K562 (cell line): ENCODE results near the gene CCDC192. TPM values are rescaled to one million over a fixed set of nuclear protein-coding genes. Genes with fewer than 3 reads are reported as not detected.

Source experiments
- CREB1 ChIP-seq, 2 experiments: sonication (generic) in 1 of 2; formaldehyde crosslinking in 1 of 2; IDR thresholded peaks; 2 replicates each; pipeline versions ENCODE4 v1.6.1 to v1.8.0; 2012 to 2022; ENCODE audit warnings: inconsistent platforms in 1 of 2, mild to moderate bottlenecking in 1 of 2, missing genetic modification reagents in 1 of 2, moderate library complexity in 1 of 2
- ESRRA ChIP-seq: fragments of 450-650 bp; IDR thresholded peaks from 2 replicates; pipeline ENCODE4 v1.6.1; 2014; ENCODE audit warnings: low read depth, mild to moderate bottlenecking, moderate library complexity, borderline replicate concordance
- FOSL1 ChIP-seq: fragments of 200-800 bp; sonication (Bioruptor generic); conservative IDR thresholded peaks from 2 replicates; pipeline ENCODE4 v1.6.1; 2016; ENCODE audit warnings: missing genetic modification characterization, missing compliant biosample characterization
- HMG20B ChIP-seq: fragments of 250-450 bp; sonication (Bioruptor Pico); IDR thresholded peaks from 2 replicates; pipeline ENCODE4 v1.5.0; 2021; ENCODE audit warnings: mild to moderate bottlenecking
- HOXB6 ChIP-seq: fragments of 250-450 bp; sonication (Bioruptor Pico); IDR thresholded peaks from 2 replicates; pipeline ENCODE4 v1.5.1; 2022; ENCODE audit warnings: mild to moderate bottlenecking, borderline replicate concordance
- ILF3 ChIP-seq: fragments of 450-650 bp; IDR thresholded peaks from 2 replicates; pipeline ENCODE4 v1.6.1; 2018; ENCODE audit warnings: antibody characterized with exemption, mild to moderate bottlenecking, moderate library complexity, borderline replicate concordance
- NFXL1 ChIP-seq: fragments of 450-650 bp; formaldehyde crosslinking; IDR thresholded peaks from 2 replicates; pipeline ENCODE4 v1.4.0; 2021; ENCODE audit warnings: mild to moderate bottlenecking
- NUFIP1 ChIP-seq: fragments of 450-650 bp; IDR thresholded peaks from 2 replicates; pipeline ENCODE4 v1.6.1; 2018; ENCODE audit not compliant: partially characterized antibody
- RAD21 ChIP-seq, 2 experiments: fragments of 250-450 bp in 1 of 2; fragments of 450-650 bp in 1 of 2; sonication (Bioruptor Pico) in 1 of 2; formaldehyde crosslinking in 1 of 2; IDR thresholded peaks in 1 of 2; conservative IDR thresholded peaks in 1 of 2; 2 replicates each; pipeline versions ENCODE4 v1.4.0 to v1.8.0; 2020 to 2022; ENCODE audit warnings: mild to moderate bottlenecking in 2 of 2, moderate library complexity in 1 of 2
- ZNF121 ChIP-seq: sonication (generic); formaldehyde crosslinking; conservative IDR thresholded peaks from 2 replicates; pipeline ENCODE4 v1.8.0; 2022; ENCODE audit warnings: missing genetic modification reagents
- ZNF212 ChIP-seq: fragments of 450-650 bp; formaldehyde crosslinking; IDR thresholded peaks from 2 replicates; pipeline ENCODE4 v1.4.0; 2020; ENCODE audit warnings: mild to moderate bottlenecking
- ZNF311 ChIP-seq: fragments of 250-450 bp; sonication (Bioruptor Pico); IDR thresholded peaks from 2 replicates; pipeline ENCODE4 v1.4.0; 2020; ENCODE audit warnings: mild to moderate bottlenecking, moderate library complexity
- ZNF551 ChIP-seq: fragments of 250-450 bp; sonication (Bioruptor Pico); IDR thresholded peaks from 2 replicates; pipeline ENCODE4 v1.5.0; 2021; ENCODE audit warnings: mild to moderate bottlenecking, moderate library complexity
- polyA plus RNA-seq, 8 experiments: library from polyadenylated mRNA; depleted of rRNA in 4 of 8; stranded (reverse) in 5 of 8; unstranded in 3 of 8; fragments of >200 nt; fragmentation: Nextera tagmentation in 2 of 8; fragmentation: Illumina TruSeq in 1 of 8; extraction: Ambion mirVana in 2 of 8; extraction: Trizol in 1 of 8; gene quantifications; 2 replicates each; pipeline versions ENCODE4 v1.2.1 to v1.2.3, GENCODE V29; 2011 to 2014; ENCODE audit warnings: inconsistent platforms in 1 of 8, missing spikeins in 1 of 8
- total RNA-seq, 7 experiments: library from RNA; depleted of rRNA in 6 of 7; stranded (reverse); fragments of >200 nt in 6 of 7; fragmentation: Illumina TruSeq in 2 of 7; extraction: Trizol in 2 of 7; gene quantifications; 2 replicates each; pipeline versions ENCODE4 v1.2.1 to v1.2.3, GENCODE V29; 2011 to 2021; ENCODE audit warnings: low replicate concordance in 1 of 7
- TF ChIP-seq, protein P1 (sequence below), 3 experiments: IDR thresholded peaks in 2 of 3; conservative IDR thresholded peaks in 1 of 3; 2 replicates each; pipeline ENCODE4 v1.5.1; 2011 to 2012; ENCODE audit warnings: low read length in 3 of 3, mild to moderate bottlenecking in 3 of 3, control low read depth in 2 of 3, improper control_type of control experiment in 1 of 3, inconsistent platforms in 1 of 3, low read depth in 1 of 3, mixed read lengths in 1 of 3, moderate library complexity in 1 of 3; ENCODE audit not compliant: insufficient read depth in 2 of 3

The CCDC192 gene
- total and polyA plus RNA-seq, 9 of the 15 experiments (the other 6 are each of a cell fraction or from before 2014, with no cell fraction given), result 0.21 to 0.66 (median 0.38) TPM; not detected in 2

DNA sequence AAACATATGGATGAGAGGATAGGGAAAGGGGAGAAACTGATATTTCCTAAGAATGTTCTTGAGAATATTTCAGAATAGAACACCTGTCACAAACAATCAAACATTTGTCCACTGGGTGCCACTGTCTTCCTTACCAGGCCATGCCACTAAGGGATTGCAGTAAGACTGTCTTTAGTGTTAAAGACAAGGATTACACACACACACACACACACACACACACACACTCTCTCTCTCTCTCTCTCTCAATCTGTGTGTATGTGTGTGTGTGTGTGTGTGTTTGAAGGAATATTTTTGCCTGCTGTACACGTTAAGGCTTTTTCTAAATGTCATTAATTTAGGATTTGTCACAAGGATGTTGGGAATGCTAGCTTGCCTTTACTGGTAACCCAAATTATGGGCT is 54.4 kb downstream of the CCDC192 start (continued):
- TF ChIP-seq HOXB6 (no peak), ESRRA (no peak), NUFIP1 (no peak), ZNF551 (CRISPR knock-in tag) (no peak), ZNF311 (CRISPR knock-in tag) (no peak), ILF3 (no peak), FOSL1 (tag) (no peak), HMG20B (no peak), NFXL1 (CRISPR knock-in tag) (no peak), RAD21 (CRISPR knock-in tag; conservative IDR thresholded peaks at IDR 0.05 in 1 of 2, IDR thresholded peaks at IDR 0.05 in 1 of 2) (peak; percentile 21 to 38), ZNF121 (no peak), ZNF212 (no peak), CREB1 (IDR thresholded peaks at IDR 0.05) (no peak), CREB1 (CRISPR knock-in tag; IDR thresholded peaks at IDR 0.05) (no peak)
- TF ChIP-seq, protein P1, sequence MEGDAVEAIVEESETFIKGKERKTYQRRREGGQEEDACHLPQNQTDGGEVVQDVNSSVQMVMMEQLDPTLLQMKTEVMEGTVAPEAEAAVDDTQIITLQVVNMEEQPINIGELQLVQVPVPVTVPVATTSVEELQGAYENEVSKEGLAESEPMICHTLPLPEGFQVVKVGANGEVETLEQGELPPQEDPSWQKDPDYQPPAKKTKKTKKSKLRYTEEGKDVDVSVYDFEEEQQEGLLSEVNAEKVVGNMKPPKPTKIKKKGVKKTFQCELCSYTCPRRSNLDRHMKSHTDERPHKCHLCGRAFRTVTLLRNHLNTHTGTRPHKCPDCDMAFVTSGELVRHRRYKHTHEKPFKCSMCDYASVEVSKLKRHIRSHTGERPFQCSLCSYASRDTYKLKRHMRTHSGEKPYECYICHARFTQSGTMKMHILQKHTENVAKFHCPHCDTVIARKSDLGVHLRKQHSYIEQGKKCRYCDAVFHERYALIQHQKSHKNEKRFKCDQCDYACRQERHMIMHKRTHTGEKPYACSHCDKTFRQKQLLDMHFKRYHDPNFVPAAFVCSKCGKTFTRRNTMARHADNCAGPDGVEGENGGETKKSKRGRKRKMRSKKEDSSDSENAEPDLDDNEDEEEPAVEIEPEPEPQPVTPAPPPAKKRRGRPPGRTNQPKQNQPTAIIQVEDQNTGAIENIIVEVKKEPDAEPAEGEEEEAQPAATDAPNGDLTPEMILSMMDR (IDR thresholded peaks at IDR 0.05 in 2 of 3, conservative IDR thresholded peaks at IDR 0.05 in 1 of 3; ENCODE audit: insufficient read depth in 2 of 3, low read depth in 1 of 3, low read length in 3 of 3), result peak in 2 of 3 experiments; percentile 47 to 50; a peak in 3 of 6 replicates
